GM21723 (cell line): ENCODE data around the gene STOM.

Experiments
- ATAC-seq: cut with Tn5 transposase; IDR thresholded peaks from one replicate; pipeline ENCODE4 v1.9.1; 2021; ENCODE audit warnings: mild to moderate bottlenecking, moderate library complexity; ENCODE audit not compliant: unreplicated experiment

The STOM gene

DNA sequence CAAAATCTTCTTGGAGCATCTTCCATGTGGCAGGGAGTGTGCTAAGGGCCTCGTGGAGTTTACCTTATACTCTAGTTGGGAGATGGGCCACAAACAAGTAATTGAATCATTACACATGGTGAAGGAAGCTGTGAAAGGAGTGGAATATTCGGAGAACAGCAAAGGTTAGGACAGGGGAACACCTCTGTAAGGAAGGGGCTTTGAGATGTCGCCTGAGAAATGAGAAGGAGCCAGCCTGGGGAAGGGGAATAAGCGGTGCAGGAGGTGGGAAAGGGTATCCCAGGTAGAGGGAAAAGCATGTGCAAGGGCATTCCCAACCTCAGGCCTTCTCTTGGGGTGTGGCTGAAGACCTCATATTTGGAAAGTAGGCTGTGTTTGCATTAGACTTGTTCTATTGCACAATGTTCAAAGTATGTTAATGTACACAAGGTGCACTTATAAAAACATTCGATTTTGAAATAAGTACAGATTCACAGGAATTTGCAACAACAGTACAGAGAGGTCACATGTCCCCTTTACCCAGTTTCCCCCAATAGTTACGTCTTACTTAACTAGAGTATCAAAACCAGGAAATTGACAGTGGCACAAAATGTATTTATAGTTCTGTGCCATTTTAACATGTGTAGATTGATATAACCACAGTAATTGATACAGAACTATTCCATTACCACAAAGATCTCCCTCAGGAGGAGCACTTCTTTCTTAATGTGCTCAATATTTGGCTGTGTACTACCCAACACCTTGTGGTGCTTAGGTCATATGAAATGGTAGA, 2.4 kb upstream of the STOM start:
- no peak for ATAC-seq

DNA sequence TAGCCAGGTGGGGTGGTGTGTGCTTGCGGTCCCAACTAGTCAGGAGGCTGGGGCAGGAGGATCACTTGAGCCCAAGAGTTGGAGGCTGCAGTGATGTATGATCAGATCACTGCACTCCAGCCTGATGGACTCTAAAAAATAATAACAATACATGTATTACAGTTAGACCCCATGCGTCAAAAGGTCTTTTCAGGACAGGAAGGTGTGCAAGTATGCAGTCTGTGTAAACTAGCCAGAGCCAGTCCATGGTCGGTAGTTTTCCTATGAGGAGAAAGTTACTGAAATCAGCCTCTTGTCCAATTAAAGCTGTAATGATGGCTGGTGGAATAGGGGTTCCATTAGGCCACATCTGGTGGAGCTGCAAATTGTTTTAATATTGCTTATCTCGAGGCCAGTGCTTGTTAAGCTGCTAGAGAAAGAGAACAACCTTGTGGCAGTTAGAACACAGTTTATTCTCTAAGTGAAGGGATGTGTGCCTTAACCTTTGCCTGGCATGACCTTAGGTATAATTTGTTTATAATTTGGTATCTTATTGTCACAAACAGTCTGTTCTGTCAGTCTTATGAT, 1.5 kb upstream of the STOM start:
- no peak for ATAC-seq

DNA sequence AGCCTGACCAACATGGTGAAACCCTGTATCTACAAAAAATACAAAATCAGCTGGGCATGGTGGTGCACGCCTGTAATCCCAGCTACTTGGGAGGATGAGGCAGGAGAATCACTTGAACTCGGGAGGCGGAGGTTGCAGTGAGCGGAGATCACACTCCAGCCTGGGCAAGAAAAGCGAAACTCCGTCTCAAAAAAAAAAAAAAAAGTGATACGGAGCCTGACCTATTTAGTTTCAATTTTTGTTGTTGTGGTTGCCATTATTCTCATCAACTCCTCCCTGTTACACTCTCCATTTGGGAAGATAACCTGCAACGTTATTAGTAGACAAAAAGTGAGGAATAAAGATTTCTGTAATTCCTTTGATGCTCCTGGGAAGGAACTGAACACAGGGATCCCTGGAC, 1.3 kb downstream of the STOM start:
- ATAC-seq = no peak

DNA sequence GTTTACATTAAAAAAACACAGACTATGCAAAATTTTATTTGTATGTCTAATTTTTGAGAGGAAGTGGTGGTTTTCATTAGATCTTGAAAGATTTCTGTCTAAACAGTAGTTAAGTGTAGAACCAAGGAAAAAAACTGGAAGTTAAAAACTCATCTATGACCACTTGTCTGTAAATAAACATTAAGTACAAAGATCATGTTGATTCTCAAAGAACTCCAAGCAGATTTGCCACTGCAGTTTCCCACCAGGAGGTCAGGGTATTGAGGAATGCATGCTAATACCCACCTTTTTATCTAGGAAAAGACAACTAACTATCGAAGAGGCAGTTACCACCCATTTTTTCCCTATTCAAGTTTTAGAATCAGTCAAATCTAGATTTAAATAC, 1.9 kb downstream of the STOM start:
- no peak for ATAC-seq

GRCh38 chr9:121367306-121368137, 2.5 kb downstream of the STOM start:
- ATAC-seq = no peak

DNA sequence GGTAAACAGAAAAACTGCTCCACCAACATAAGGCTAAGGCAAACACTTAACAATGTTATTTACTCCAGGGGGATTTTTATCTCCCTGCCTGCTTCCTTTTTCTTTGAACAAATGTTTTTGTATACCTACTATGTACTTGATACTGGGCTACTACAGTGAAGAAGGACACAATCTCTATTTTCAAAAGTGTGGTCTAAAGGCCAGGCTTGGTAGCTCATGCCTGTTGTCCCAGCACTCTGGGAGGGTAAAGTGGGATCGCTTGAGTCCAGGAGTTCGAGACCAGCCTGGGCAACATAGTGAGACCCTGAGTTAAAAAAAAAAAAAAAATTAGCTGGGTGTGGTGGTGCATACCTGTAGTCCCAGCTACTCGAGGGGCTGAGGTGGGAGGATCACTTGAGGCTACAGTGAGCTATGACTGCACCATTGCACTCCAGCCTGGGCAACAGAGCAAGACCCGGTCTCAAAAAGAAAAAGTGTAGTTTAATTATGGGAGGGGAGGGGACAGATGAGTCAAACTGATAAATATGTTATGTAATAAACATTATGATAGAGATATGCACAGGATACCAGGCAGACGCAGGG, 3.3 kb downstream of the STOM start:
- no peak for ATAC-seq

DNA sequence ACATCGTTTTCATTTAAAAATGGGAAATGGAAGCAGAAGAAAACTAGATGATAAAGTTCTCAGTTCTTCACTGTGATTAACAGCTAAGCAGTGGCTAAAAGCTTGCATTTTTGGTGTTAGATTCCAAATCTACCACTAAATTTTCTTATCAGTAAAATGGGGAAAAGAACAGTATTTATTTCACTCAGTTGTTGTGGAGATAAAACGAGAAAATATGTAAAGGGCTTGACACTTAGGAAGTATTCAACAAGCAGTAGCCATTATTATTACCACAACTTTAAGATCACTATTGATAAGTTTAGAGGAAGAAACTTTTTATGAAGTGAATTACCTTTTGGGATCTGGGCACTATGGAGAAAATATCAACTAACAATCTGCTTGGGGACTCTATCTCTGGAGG, 4.5 kb downstream of the STOM start:
- no peak for ATAC-seq

DNA sequence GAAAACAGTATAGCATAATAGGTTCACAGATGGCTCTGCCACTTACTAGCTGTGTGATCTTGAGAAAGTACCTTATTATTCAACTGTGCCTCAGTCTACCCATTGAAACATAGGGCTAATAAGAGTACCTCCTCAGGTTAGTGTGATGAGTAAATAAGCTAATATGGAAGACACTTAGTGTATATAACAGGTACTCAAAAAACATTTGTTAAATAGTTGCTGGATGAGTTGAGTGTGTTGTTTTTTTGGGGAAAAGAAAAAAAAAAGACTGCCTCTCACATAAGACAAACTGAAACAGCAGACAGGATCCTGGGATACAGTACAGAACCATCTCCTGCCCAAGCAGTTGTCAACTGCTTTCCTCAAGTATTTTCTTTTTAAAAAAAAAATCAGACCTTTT, 5.2 kb downstream of the STOM start:
- ATAC-seq = no peak

DNA sequence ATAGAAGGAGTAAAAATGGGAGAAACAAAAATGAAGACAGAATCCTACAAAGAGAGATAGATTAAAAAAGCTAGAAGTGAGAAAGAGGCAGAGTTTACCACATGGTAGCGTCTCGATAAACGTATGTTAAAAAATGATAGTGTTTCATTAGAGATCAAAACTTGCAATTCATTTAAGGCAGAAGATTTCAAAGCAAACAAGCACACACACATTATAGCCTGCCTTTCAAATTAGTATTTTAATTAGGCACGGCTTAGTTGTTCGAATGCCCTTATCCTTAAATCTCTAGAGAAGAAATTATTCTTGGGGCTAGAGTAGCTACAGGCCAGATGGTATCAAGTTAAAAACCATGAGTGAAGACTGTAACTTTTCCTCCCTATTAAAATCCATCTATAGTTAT, 6.0 kb downstream of the STOM start:
- no peak for ATAC-seq

- no peak for ATAC-seq
Observed at GRCh38 chr9:121363622-121363961, 6.5 kb downstream of the STOM start.

DNA sequence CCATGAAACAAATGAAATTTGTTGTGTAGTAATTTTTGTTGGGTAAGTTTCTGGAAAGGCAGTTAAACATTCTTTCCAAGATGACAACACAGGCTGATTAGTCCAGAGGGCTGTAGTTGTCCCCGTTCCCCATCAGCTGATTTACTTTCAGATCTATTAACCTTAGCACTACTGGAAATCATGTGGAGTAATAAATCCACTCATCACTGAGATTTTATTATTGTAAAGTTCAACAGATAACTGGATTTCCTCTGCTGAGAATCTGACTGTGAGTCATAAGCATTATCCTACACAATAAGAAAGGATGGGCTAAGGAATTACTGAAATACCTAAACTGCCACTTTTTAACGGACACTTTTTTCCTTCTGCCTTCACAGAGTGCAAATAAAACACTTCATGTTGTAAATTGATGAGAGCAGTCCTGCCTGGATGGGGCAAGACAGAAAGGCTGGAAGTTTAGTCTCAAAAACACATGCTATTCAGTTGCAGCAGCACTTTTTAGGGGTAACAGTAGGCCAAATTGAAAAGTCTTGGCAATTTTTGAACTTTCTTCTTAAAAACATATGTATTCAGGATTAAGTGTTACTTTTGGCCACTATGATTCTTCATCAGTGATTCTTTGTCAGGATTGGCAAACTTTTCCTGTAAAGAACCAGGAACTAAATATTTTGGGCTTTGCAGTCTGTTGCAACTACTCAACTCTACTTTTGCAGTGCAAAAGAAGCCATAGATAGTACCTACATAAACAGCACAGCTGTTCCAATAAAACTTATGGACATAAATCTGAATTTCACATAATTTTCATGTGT, 7.0 kb downstream of the STOM start:
- no peak for ATAC-seq

DNA sequence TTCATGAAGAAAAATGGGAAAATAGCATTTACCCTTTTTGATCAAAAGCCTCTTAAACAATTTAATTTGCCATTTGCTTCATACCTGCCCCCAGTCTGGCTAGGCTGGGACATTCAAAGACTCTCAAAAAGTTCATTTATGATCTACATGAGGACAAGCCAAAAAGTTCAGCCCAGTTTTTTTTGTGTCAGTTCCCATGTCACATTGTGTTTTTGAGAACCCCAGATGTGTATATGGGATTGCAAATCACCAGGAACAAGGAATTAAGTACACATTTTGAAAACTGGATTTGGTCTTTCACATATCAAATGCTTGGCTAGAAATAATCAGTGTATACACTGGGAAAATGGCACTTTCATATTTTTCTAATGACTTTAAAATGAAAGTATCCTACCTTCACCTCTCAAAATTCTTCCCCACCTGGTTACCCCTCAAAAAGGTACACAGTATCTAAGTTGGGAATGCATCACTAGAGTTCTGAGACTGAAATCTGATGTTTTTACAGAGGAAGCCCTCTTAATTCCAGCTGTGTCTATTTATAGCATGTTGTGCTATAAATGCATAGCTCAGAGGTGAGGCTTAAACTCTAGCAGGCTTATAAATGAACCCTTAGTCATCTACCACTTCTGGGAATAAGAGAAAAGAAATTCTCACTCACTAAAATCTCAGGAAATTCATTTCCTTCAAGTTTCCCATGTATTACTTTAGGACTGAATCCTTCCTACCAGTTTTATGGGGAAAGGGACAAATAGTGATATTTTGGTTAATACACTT, 9.3 kb downstream of the STOM start:
- ATAC-seq = no peak

DNA sequence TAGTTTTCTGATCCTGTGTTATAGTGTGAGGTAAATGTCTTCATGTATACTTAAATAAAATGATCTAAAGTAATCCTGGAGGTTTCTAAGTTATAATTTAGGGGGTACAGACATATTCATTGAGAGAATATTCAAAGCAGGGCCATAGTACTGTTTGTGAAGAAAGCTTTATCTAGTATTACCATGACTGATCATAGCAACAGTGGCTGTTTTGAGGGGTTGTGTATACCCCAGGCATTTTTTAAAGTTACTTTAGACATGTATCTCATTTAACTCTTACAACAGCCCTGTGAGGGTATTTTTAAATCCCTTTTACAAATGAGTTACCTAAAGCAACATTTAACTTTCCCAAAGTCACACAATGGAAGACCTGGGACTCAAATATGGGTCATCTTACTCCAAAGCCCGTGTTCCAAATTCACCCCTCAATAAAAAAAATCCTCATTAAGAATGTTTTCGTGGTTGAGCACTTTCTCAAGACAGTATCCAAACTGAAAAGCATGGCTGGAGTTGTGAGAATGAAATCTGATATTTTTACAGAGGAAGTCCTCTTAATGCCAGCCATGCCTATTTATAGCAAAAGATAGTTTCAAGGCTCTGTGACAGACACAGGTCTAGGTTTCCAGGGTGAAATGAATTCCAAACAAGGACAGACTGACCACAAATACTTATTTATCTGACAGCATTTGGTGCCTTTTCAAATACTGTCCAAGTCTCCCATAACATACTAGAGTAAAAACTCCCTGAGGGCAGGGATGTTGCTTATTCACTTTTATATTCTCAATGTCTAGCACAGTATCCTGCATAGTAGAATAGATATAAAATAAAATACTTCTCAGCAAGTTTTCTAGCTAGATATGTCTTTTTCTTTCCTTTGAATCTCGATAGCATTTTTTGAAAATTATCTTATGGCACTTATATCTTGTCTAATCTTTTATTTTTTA, 10.4 kb downstream of the STOM start:
- no peak for ATAC-seq

DNA sequence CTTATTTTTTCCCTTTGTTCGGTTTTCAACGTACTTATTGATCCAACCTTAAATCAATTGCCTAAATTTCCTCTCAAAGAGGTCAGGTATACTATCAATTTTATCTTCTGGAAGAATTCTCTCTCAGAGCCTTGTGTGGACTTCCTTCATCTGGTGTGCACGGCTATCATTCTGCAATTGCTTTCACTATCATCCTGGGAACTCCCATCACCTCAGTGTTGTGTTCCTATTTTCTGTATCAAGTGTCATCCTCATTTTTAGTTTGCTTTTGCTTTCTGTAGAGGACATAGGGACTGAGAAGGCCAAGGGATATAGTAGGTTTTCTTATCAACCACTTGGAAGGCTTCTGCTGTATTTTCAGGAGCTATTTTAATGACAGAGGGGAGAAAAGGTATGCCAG, 11.3 kb downstream of the STOM start:
- no peak for ATAC-seq

DNA sequence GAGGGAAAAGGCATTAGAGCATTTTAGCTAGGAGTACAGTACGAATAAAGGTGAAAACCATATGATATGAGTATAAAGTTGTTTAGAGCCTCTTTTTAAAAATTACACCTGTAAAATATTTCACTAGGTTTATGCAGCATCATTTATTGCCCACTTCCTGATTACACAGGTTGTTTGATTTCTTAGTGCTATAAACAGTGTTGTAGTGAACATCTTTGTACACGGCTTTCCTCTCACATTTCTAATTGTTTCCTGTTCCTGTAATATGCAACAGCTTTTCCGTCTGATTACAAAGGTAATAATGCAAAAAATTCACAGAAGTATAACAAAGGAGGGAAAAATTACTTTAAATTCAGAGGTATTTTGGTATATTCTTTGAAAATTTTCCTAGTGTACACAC, 13.0 kb downstream of the STOM start:
- no peak for ATAC-seq

DNA sequence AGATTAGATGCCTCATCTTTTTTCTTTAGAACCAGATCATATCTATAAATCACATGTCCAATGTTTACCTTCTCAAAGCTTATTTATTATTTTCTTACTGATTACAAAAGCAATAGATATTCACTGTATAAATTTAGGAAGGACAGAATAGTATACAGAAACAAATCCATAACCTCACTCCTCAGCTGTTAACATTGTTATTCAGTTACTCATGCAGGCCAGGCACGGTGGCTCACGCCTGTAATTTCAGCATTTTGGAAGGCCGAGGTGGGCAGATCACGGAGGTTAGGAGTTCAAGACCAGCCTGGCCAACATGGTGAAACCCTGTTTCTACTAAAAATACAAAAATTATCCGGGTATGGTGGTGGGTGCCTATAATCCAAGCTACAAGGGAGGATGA, 15.3 kb downstream of the STOM start:
- no peak for ATAC-seq

- ATAC-seq = no peak
Observed at GRCh38 chr9:121354141-121354540, 15.9 kb downstream of the STOM start.

GRCh38 chr9:121353241-121354061, 16.6 kb downstream of the STOM start:
- peak; percentile 98 for ATAC-seq
